GM21515 (cell line): ENCODE measurements around the gene SBNO2.
"Not testable (repeated sequence)": the region's sequence is repeated elsewhere in the genome, so short reads cannot be mapped to it uniquely, and the experiment has no call there.

Experiments used
- ATAC-seq: cut with Tn5 transposase; IDR thresholded peaks from one replicate; pipeline ENCODE4 v1.9.1; 2021; ENCODE audit not compliant: unreplicated experiment

The SBNO2 gene

GRCh38 chr19:1210227-1210538, 36.1 kb upstream of the SBNO2 start:
- ATAC-seq: no peak

- ATAC-seq: not testable (repeated sequence)
Observed at GRCh38 chr19:1208830-1209229, 34.8 kb upstream of the SBNO2 start.

GRCh38 chr19:1206864-1207450, 32.9 kb upstream of the SBNO2 start:
- no peak for ATAC-seq

GRCh38 chr19:1206150-1206863, 32.2 kb upstream of the SBNO2 start:
- ATAC-seq: no peak

GRCh38 chr19:1205114-1206099, 31.3 kb upstream of the SBNO2 start, which contains the start of gene STK11:
Gene STK11, plus strand, starts transcription at chr19:1205778. Its CDS starts 1,136 bp downstream, at chr19:1206914.
- peak; percentile 83 for ATAC-seq

- not testable (repeated sequence) for ATAC-seq
Observed at GRCh38 chr19:1200614-1201013, 26.5 kb upstream of the SBNO2 start.

GRCh38 chr19:1199531-1199930, 25.5 kb upstream of the SBNO2 start:
- no peak for ATAC-seq

- ATAC-seq: no peak
Observed at GRCh38 chr19:1189419-1189818, 15.4 kb upstream of the SBNO2 start.

GRCh38 chr19:1183543-1184172, 9.6 kb upstream of the SBNO2 start:
- no peak for ATAC-seq

GRCh38 chr19:1182727-1183126, 8.7 kb upstream of the SBNO2 start:
- ATAC-seq: no peak

GRCh38 chr19:1182068-1182467, 8.0 kb upstream of the SBNO2 start:
- no peak for ATAC-seq

GRCh38 chr19:1181606-1182005, 7.5 kb upstream of the SBNO2 start:
- no peak for ATAC-seq

- ATAC-seq: no peak
Observed at GRCh38 chr19:1177322-1178114, 3.5 kb upstream of the SBNO2 start.

GRCh38 chr19:1173159-1173844, 766 bp downstream of the SBNO2 start:
- ATAC-seq: no peak

- ATAC-seq: no peak
Observed at GRCh38 chr19:1172353-1173158, 1.5 kb downstream of the SBNO2 start.

- no peak for ATAC-seq
Observed at GRCh38 chr19:1171755-1172352, 2.2 kb downstream of the SBNO2 start.

GRCh38 chr19:1170938-1171754, 2.9 kb downstream of the SBNO2 start:
- ATAC-seq: no peak
